DND-41 (cell line): ENCODE measurements around the gene KCNAB3.

Source experiments
- CTCF ChIP-seq: IDR thresholded peaks from 2 replicates; pipeline ENCODE4 v1.5.1; 2012; ENCODE audit warnings: borderline replicate concordance, low read length, moderate library complexity, mild to moderate bottlenecking; ENCODE audit not compliant: poor library complexity, severe bottlenecking; ENCODE audit errors: extremely low read depth
- EZH2 ChIP-seq: IDR thresholded peaks from 3 replicates; pipeline ENCODE4 v1.6.1; 2012; ENCODE audit warnings: borderline replicate concordance, low read depth, mild to moderate bottlenecking, moderate library complexity, low read length, inconsistent platforms; ENCODE audit not compliant: severe bottlenecking

- TF ChIP-seq CTCF (no peak), EZH2 (no peak)
These were observed 1.4 kb upstream of the KCNAB3 start for GRCh38 chr17:7930841-7931631.
